Esophagus squamous epithelium (tissue), 5 donors: ENCODE measurements around the gene SHOX. TPM values are rescaled to one million over a fixed set of nuclear protein-coding genes. Genes with fewer than 3 reads are reported as not detected.

Experiments used
- DNase-seq: peaks from one replicate; lab custom pipeline; 2025; lab: John Stamatoyannopoulos, UW
- H3K27ac ChIP-seq, 4 donors: fragments of 200-600 bp; sonication (generic); one replicate each; pipeline ENCODE4 v1.5.1; 2016 to 2019; ENCODE audit warnings: mild to moderate bottlenecking in 1 of 4
- H3K27me3 ChIP-seq, 4 donors: fragments of 200-600 bp; sonication (generic); 1 replicate in 3 of 4; 2 replicates in 1 of 4; pipeline versions ENCODE4 v1.5.1 to v1.6.0; 2017 to 2021; ENCODE audit warnings: antibody characterized with exemption in 1 of 4
- H3K36me3 ChIP-seq, 3 donors: fragments of 200-600 bp; sonication (generic); one replicate each; pipeline ENCODE4 v1.5.1; 2016 to 2019
- H3K4me1 ChIP-seq, 3 donors: fragments of 200-600 bp; sonication (generic); one replicate each; pipeline ENCODE4 v1.5.1; 2017 to 2019
- H3K4me3 ChIP-seq, 4 donors: fragments of 200-600 bp; sonication (generic); 1 replicate in 3 of 4; 2 replicates in 1 of 4; pipeline ENCODE4 v1.5.1; 2016 to 2019; ENCODE audit warnings: mild to moderate bottlenecking in 2 of 4, moderate library complexity in 1 of 4
- H3K9me3 ChIP-seq, 3 donors: fragments of 200-600 bp; sonication (generic); one replicate each; pipeline ENCODE4 v1.5.1; 2016 to 2019
- POLR2A ChIP-seq, 4 donors: fragments of 450-650 bp; IDR thresholded peaks; one replicate each; pipeline ENCODE4 v1.6.1; 2017; ENCODE audit warnings: antibody characterized with exemption in 4 of 4, mild to moderate bottlenecking in 4 of 4, moderate library complexity in 3 of 4
- WGBS, 2 donors: methylation state at CpG; one replicate each; pipeline ENCODE4 v1.1.5; 2018; 5-methylcytosine and 5-hydroxymethylcytosine counted together
- intact Hi-C: fragments of 100-400 bp; cut with DNase I; formaldehyde crosslinking; loops from one replicate; pipeline ENCODE4 v1.15.0; 2022
- total RNA-seq, 4 donors: library from RNA; depleted of rRNA; stranded (reverse); fragments of >200 nt; gene quantifications; one replicate each; pipeline ENCODE4 v1.1.0, GENCODE V29; 2016
- TF ChIP-seq, protein P1 (sequence below), 6 experiments: fragments of 450-650 bp in 4 of 6; fragments of 200-600 bp in 2 of 6; sonication (generic) in 2 of 6; IDR thresholded peaks; one replicate each; pipeline ENCODE4 v1.5.1; 2016 to 2019; ENCODE audit warnings: antibody characterized with exemption in 6 of 6, mild to moderate bottlenecking in 4 of 6, moderate library complexity in 4 of 6
- donor health status: DM: yes; HTN: yes; CAD: no.

The SHOX gene
- total RNA-seq, 4 donors from 2014 or later, result 0.19 TPM; not detected in 3

DNA sequence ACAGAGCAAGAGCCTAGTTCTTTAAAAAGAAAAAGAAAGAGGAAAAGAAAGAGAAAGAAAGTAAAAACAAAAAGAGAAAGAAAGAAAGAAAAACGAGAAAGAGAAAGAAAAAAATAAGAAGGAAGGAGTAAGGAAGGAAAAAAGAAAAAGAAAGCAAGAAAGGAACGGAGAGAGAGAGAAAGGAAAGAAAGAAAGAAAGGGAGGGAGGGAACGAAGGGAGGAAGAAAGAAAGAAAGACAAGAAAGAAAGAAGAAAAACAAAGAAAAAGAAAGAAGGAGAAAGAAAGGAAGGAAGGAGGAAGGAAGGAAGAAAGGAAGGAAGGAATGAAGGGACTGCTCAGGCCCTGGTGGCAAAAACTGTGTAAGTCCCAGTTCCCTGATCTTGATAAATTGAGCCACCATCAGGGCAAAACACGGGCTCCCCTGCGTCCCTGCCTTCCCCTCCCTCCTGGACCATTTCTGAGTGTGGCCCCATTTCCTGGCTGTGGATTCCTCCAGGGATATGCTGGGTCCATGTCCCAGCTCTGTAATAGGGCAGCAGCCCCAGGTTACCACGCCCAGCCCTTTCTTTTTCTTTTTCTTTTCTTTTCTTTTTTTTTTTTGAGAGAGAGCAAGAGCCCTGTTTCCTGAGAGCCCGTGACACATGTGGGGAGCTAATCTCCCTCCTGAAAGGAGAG, 44.8 kb downstream of the SHOX start:
- Histone ChIP-seq H3K4me3 (no peak overlapping the region), H3K36me3 (no peaks in the 10 kb centered on the region), H3K9me3 (no peaks in the 10 kb centered on the region), H3K27ac (no peak overlapping the region), H3K4me1 (no peaks in the 10 kb centered on the region), H3K27me3 (peaks cover 0 to 4% (median 0%) of the 10 kb centered on the region in 4 donors)
- no peak for DNase-seq
- intact Hi-C loops, result no loop called here
- TF ChIP-seq POLR2A (IDR thresholded peaks at IDR 0.05), result no peak
- TF ChIP-seq, protein P1, sequence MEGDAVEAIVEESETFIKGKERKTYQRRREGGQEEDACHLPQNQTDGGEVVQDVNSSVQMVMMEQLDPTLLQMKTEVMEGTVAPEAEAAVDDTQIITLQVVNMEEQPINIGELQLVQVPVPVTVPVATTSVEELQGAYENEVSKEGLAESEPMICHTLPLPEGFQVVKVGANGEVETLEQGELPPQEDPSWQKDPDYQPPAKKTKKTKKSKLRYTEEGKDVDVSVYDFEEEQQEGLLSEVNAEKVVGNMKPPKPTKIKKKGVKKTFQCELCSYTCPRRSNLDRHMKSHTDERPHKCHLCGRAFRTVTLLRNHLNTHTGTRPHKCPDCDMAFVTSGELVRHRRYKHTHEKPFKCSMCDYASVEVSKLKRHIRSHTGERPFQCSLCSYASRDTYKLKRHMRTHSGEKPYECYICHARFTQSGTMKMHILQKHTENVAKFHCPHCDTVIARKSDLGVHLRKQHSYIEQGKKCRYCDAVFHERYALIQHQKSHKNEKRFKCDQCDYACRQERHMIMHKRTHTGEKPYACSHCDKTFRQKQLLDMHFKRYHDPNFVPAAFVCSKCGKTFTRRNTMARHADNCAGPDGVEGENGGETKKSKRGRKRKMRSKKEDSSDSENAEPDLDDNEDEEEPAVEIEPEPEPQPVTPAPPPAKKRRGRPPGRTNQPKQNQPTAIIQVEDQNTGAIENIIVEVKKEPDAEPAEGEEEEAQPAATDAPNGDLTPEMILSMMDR (IDR thresholded peaks at IDR 0.05), result no peak
- WGBS, 2 donors, result 31 to 35% methylated on average over 6 to 7 of the region's 7 CpGs

DNA sequence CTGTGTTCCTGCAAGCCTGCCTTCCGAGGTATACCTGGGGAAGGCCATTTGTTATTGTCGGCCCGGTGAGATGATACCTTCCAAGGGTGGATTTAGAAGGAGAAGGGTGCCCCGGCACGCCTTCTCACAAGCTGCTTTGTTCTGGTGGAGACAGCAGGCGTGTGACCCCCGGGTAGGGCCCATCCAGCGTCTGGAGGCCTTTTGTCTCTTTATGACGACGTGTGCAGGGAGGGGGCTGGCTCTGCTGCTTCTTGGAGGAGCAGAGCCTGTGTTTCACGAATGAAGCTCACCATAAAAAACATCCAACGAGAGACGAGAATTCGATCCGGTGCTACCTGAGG, 45.3 kb downstream of the SHOX start:
- Histone ChIP-seq H3K27ac (no peak overlapping the region), H3K9me3 (no peaks in the 10 kb centered on the region), H3K4me3 (no peak overlapping the region), H3K4me1 (no peaks in the 10 kb centered on the region), H3K36me3 (no peaks in the 10 kb centered on the region), H3K27me3 (no peaks in the 10 kb centered on the region)
- intact Hi-C loops, result no loop called here
- WGBS, 2 donors, result 18 to 59% methylated on average over 5 to 6 of the region's 15 CpGs
- TF ChIP-seq, protein P1 (IDR thresholded peaks at IDR 0.05), result no peak
- TF ChIP-seq POLR2A (IDR thresholded peaks at IDR 0.05), result no peak
- DNase-seq, result no peak

- Histone ChIP-seq H3K4me1 (no peaks in the 10 kb centered on the region), H3K4me3 (no peak overlapping the region), H3K36me3 (no peaks in the 10 kb centered on the region), H3K9me3 (no peaks in the 10 kb centered on the region), H3K27me3 (no peaks in the 10 kb centered on the region), H3K27ac (no peak overlapping the region)
- DNase-seq, result no peak
- TF ChIP-seq, protein P1 (IDR thresholded peaks at IDR 0.05), result no peak
- no peak for TF ChIP-seq POLR2A (IDR thresholded peaks at IDR 0.05)
- intact Hi-C loops, result no loop called here
- WGBS, 2 donors, result 86 to 87% methylated on average over 12 of the region's 13 CpGs
These were observed 46.8 kb downstream of the SHOX start for GRCh38 chrX:677376-677775.

DNA sequence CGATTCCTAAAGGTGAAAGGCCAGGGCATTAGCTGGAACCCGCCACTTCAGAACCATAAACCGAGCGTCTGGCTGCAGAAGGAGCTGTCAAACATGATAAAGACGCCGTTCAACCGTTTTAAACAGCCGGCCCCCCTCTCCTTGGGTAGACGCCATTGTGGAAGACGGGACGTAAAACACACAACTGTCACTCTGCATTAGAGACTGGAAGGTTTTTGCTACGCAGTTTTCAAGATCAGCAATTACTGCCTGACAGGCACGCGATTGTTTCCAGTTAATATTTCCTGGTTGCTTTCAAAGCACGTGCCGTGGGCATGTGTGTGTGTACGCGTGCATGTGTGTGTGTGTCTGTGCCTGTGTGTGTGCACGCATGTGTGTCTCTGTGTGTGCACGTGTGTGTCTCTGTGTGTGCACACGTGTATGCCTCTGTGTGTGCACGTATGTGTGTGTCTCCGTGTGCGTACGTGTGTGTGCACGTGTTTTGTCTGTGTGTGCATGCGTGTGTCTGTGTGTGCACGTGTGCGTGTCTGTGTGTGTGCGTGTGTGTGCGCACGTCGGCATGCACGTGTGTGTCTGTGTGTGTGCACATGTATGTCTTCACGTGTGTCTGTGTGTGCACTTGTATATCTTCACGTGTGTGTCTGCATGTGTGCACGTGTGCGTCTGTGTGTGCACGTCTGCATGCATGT, 48.8 kb downstream of the SHOX start:
- TF ChIP-seq POLR2A (IDR thresholded peaks at IDR 0.05), result no peak
- TF ChIP-seq, protein P1 (IDR thresholded peaks at IDR 0.05), result no peak
- Histone ChIP-seq H3K9me3 (no peaks in the 10 kb centered on the region), H3K27ac (no peak overlapping the region), H3K27me3 (no peaks in the 10 kb centered on the region), H3K4me1 (no peaks in the 10 kb centered on the region), H3K36me3 (no peaks in the 10 kb centered on the region), H3K4me3 (no peak overlapping the region)
- intact Hi-C loops, result no loop called here
- 77 to 87% methylated on average over 29 to 30 of the region's 39 CpGs for WGBS, 2 donors
- no peak for DNase-seq

DNA sequence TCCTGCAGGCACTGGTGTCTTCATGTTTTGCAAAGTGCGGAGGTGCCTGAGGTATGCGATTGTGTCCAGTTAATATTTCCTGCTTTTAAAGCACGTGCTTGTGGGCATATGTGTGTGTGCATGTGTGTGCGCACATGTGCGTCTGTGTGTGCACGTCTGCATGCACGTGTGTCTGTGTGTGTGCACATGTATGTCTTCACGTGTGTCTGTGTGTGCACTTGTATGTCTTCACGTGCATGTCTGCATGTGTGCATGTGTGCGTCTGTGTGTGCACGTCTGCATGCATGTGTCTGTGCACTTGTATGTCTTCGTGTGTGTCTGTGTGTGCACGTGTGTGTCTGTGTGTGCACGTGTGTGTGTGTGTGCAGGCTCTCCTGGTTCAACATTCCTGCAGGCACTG, 49.5 kb downstream of the SHOX start:
- TF ChIP-seq POLR2A (IDR thresholded peaks at IDR 0.05), result no peak
- TF ChIP-seq, protein P1 (IDR thresholded peaks at IDR 0.05), result no peak
- no peak for DNase-seq
- intact Hi-C loops, result no loop called here

More for the DNA sequence above, 49.5 kb downstream of the SHOX start:
- Histone ChIP-seq H3K27me3 (no peaks in the 10 kb centered on the region), H3K9me3 (no peaks in the 10 kb centered on the region), H3K4me3 (no peak overlapping the region), H3K27ac (no peak overlapping the region), H3K36me3 (no peaks in the 10 kb centered on the region), H3K4me1 (no peaks in the 10 kb centered on the region)
- 91% methylated on average over 11 of the region's 14 CpGs for WGBS, 2 donors
